ENCODE data around the gene STX18.

Gene STX18

GRCh38 chr4:4374388-4375098, 167.3 kb downstream of the STX18 start:
- H3K4me3 ChIP-seq (ENCODE audit: low read length) = no peak overlapping the region
- no peak for DNase-seq (ENCODE audit: low read depth, low spot score)
